OCI-LY3 (cell line): ENCODE results near the gene BRINP2.

Experiments used
- H2AFZ ChIP-seq: fragments of 200-600, 300-600 bp; shearing (Covaris generic); 2 replicates; pipeline ENCODE4 v1.6.0; 2014; ENCODE audit warnings: antibody characterized with exemption, low read depth, low read length
- H3K27ac ChIP-seq: fragments of 200-600, 300-600 bp; sonication (generic); 2 replicates; pipeline ENCODE4 v1.5.1; 2014; ENCODE audit warnings: mild to moderate bottlenecking, low read length, moderate library complexity, mixed read lengths
- H3K27me3 ChIP-seq: fragments of 200-600, 300-600 bp; sonication (generic); 2 replicates; pipeline ENCODE4 v1.6.1; 2014; ENCODE audit warnings: low read depth, low read length, mixed read lengths
- H3K36me3 ChIP-seq: fragments of 200-600, 300-600 bp; sonication (generic); replicated peaks from 2 replicates; pipeline ENCODE3; 2014; ENCODE audit warnings: low read depth, low read length, mixed read lengths
- H3K4me1 ChIP-seq: fragments of 300-600, 200-600 bp; sonication (generic); 2 replicates; pipeline ENCODE4 v1.6.1; 2014; ENCODE audit warnings: low read length, mixed read lengths
- H3K4me2 ChIP-seq: fragments of 200-600, 300-600 bp; sonication (generic); 2 replicates; pipeline ENCODE4 v1.6.1; 2014; ENCODE audit warnings: low read length, mixed read lengths
- H3K4me3 ChIP-seq: fragments of 300-600, 200-600 bp; sonication (generic); 2 replicates; pipeline ENCODE4 v1.5.1; 2014; ENCODE audit warnings: antibody characterized with exemption, mild to moderate bottlenecking, low read length, moderate library complexity
- H3K79me2 ChIP-seq: fragments of 300-600, 200-600 bp; shearing (Covaris generic); 2 replicates; pipeline ENCODE4 v1.6.1; 2014; ENCODE audit warnings: mild to moderate bottlenecking, low read length, mixed read lengths
- H3K9ac ChIP-seq: fragments of 300-600, 200-600 bp; shearing (Covaris generic); 2 replicates; pipeline ENCODE4 v1.6.0; 2014; ENCODE audit warnings: mild to moderate bottlenecking, low read length, moderate library complexity
- H3K9me3 ChIP-seq: fragments of 200-600, 300-600 bp; shearing (Covaris generic); 2 replicates; pipeline ENCODE4 v1.6.1; 2014; ENCODE audit warnings: low read length, mixed read lengths; ENCODE audit not compliant: insufficient read depth
- H4K20me1 ChIP-seq: fragments of 200-600, 300-600 bp; sonication (generic); 2 replicates; pipeline ENCODE4 v1.6.1; 2016; ENCODE audit warnings: low read length, mixed read lengths; ENCODE audit not compliant: insufficient read depth
- EZH2phosphoT487 ChIP-seq: fragments of 200-600 bp; shearing (Covaris generic); IDR thresholded peaks from 2 replicates; pipeline ENCODE4 v1.6.1; 2018; ENCODE audit warnings: antibody characterized with exemption, mixed run types, low read depth
- TF ChIP-seq, protein P1 (sequence below): fragments of 200-600, 300-600 bp; sonication (generic); IDR thresholded peaks from 2 replicates; pipeline ENCODE4 v1.5.1; 2014; ENCODE audit warnings: antibody characterized with exemption, low read length, low read depth

Gene BRINP2

GRCh38 chr1:177162243-177162642, 8.5 kb upstream of the BRINP2 start:
- TF ChIP-seq EZH2phosphoT487: no peak
- TF ChIP-seq, protein P1, sequence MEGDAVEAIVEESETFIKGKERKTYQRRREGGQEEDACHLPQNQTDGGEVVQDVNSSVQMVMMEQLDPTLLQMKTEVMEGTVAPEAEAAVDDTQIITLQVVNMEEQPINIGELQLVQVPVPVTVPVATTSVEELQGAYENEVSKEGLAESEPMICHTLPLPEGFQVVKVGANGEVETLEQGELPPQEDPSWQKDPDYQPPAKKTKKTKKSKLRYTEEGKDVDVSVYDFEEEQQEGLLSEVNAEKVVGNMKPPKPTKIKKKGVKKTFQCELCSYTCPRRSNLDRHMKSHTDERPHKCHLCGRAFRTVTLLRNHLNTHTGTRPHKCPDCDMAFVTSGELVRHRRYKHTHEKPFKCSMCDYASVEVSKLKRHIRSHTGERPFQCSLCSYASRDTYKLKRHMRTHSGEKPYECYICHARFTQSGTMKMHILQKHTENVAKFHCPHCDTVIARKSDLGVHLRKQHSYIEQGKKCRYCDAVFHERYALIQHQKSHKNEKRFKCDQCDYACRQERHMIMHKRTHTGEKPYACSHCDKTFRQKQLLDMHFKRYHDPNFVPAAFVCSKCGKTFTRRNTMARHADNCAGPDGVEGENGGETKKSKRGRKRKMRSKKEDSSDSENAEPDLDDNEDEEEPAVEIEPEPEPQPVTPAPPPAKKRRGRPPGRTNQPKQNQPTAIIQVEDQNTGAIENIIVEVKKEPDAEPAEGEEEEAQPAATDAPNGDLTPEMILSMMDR: no peak
- Histone ChIP-seq H3K27ac (no peak overlapping the region), H2AFZ (no peak overlapping the region), H3K4me2 (no peak overlapping the region), H3K4me1 (no peaks in the 10 kb centered on the region), H3K36me3 (no peaks in the 10 kb centered on the region), H3K79me2 (no peaks in the 10 kb centered on the region), H3K27me3 (no peaks in the 10 kb centered on the region), H4K20me1 (no peaks in the 10 kb centered on the region), H3K9ac (no peak overlapping the region), H3K9me3 (no peaks in the 10 kb centered on the region), H3K4me3 (no peak overlapping the region)

DNA sequence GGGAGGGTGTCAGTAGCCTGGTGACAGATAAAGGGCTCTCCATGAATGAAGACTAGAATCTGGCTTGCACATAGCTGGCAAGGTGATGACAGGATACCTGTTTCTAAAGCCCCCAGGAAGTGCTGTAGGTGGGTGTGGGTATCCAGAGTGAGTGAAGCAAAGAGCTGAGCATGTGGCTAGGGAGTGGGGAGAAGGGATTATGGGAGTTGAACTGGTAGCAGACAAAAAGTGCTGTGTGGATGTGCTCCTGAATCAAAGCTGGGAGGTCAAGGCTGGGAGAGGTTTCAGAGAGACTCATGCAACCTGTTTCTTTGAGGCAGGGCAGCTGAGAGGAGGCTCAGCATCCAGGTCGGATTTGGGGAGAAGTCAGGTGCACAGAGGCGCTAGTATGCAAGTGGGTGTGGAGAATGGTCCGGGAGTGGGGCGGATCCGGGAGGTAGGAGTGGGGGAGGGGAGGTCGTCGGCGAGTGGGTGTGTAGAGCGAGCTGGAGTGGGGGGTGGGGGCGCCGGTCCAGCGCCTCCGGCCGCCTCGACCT, 6.8 kb upstream of the BRINP2 start:
- Histone ChIP-seq H2AFZ (no peak overlapping the region), H3K9ac (no peak overlapping the region), H4K20me1 (no peaks in the 10 kb centered on the region), H3K36me3 (no peaks in the 10 kb centered on the region), H3K79me2 (no peaks in the 10 kb centered on the region), H3K4me2 (no peak overlapping the region), H3K27me3 (peaks cover 8% of the 10 kb centered on the region; the same call in 1 of the 2 replicates), H3K27ac (no peak overlapping the region), H3K4me3 (no peak overlapping the region), H3K4me1 (no peaks in the 10 kb centered on the region), H3K9me3 (no peaks in the 10 kb centered on the region)
- TF ChIP-seq, protein P1: no peak
- TF ChIP-seq EZH2phosphoT487: no peak

DNA sequence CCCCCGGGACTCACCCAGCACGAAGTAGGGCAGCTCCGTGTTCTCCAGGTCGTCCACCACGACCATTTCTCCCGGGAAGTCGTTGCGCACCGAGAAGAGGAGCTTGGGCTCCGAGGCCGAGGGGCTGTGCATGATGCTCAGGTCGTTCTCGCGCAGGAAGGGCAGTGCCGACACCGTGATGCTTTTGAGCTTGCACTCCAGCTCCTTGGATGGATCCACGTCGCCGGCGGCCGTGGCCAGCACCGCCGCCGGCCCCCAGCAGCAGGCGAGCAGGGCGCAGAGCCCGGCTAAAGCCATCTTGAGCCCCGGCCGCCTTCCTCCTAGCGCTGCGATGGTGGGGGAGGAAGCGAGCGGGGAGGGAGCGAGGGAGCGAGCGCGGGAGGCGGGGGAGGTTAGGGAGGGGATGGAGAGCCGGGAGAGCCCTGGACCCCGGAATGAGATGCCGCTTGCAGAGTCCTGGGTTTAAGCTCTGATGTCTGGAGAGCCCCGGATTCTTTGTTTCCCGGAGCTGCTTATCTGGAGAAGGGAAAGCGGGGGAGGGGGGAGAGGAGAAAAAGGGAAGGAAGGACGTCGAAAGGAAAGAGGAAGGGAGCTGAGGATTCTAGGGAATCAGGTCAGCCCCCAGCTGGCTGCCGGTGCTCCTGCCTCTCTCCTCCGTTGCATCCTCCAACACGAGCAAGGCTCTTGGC, 6.2 kb upstream of the BRINP2 start, which contains the start of gene ASTN1:
ASTN1 (minus strand) TSS at position 333 of the 689 bp plus-strand sequence; CDS start at position 297, 36 bp downstream.
- Histone ChIP-seq H3K27me3 (peaks cover 12% of the 10 kb centered on the region; the same call in 1 of the 2 replicates), H3K27ac (no peak within 1 kb of the TSS), H3K79me2 (no peaks in the 10 kb centered on the region), H3K9ac (no peak within 1 kb of the TSS), H3K36me3 (no peaks in the 10 kb centered on the region), H3K4me3 (no peak within 1 kb of the TSS), H2AFZ (no peak within 1 kb of the TSS), H3K4me2 (no peak within 1 kb of the TSS), H4K20me1 (no peaks in the 10 kb centered on the region), H3K9me3 (no peaks in the 10 kb centered on the region), H3K4me1 (no peaks in the 10 kb centered on the region)
- TF ChIP-seq, protein P1: no peak
- no peak for TF ChIP-seq EZH2phosphoT487

- H3K27ac ChIP-seq: no peak overlapping the region
These were observed 5.7 kb upstream of the BRINP2 start for GRCh38 chr1:177165069-177165439.

More at GRCh38 chr1:177165069-177165439, 5.7 kb upstream of the BRINP2 start:
- H2AFZ ChIP-seq: no peak overlapping the region
- H3K27me3 ChIP-seq: peaks cover 12% of the 10 kb centered on the region; the same call in 1 of the 2 replicates
- TF ChIP-seq, protein P1: no peak
- no peak for TF ChIP-seq EZH2phosphoT487
- H3K79me2 ChIP-seq: no peaks in the 10 kb centered on the region
- no peaks in the 10 kb centered on the region for H3K36me3 ChIP-seq
- H4K20me1 ChIP-seq: no peaks in the 10 kb centered on the region
- no peaks in the 10 kb centered on the region for H3K4me1 ChIP-seq
- no peaks in the 10 kb centered on the region for H3K9me3 ChIP-seq
- H3K4me3 ChIP-seq: no peak overlapping the region
- no peak overlapping the region for H3K4me2 ChIP-seq
- H3K9ac ChIP-seq: no peak overlapping the region
